Measurements from ENCODE around the gene ERICH6B.

DNA sequence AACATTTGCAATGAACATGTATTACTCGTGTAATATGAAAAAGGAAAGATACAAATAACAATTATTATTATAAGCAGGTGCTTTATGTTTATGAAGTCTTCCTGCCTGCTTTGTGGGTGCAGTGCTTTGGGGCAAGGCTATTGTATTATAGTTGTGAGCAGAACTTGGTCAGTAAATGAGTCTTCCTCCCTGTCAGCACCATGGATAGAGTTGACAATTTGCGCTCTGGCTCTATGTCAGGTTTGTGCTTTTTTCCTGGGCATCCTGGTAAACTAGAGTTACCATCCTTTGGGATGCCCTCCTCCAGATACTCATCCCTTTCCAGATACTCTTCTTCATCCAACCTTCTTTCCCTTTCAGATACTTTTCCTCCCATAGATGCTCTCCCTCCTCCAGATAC is 19.6 kb downstream of the ERICH6B start:
- TF ChIP-seq, protein P1, sequence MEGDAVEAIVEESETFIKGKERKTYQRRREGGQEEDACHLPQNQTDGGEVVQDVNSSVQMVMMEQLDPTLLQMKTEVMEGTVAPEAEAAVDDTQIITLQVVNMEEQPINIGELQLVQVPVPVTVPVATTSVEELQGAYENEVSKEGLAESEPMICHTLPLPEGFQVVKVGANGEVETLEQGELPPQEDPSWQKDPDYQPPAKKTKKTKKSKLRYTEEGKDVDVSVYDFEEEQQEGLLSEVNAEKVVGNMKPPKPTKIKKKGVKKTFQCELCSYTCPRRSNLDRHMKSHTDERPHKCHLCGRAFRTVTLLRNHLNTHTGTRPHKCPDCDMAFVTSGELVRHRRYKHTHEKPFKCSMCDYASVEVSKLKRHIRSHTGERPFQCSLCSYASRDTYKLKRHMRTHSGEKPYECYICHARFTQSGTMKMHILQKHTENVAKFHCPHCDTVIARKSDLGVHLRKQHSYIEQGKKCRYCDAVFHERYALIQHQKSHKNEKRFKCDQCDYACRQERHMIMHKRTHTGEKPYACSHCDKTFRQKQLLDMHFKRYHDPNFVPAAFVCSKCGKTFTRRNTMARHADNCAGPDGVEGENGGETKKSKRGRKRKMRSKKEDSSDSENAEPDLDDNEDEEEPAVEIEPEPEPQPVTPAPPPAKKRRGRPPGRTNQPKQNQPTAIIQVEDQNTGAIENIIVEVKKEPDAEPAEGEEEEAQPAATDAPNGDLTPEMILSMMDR (IDR thresholded peaks at IDR 0.05; ENCODE audit: low read depth, low read length, poor library complexity, severe bottlenecking), result no peak
- no peak for TF ChIP-seq EZH2phosphoT487 (IDR thresholded peaks at IDR 0.05; ENCODE audit: borderline replicate concordance, low read length)
